GM21528 (cell line): ENCODE measurements around the gene KAT7.
"Not testable (repeated sequence)": the region's sequence is repeated elsewhere in the genome, so short reads cannot be mapped to it uniquely, and the experiment has no call there.

Source experiments
- ATAC-seq: cut with Tn5 transposase; IDR thresholded peaks from one replicate; pipeline ENCODE4 v1.9.1; 2021; ENCODE audit warnings: mild to moderate bottlenecking, moderate library complexity; ENCODE audit not compliant: unreplicated experiment, low FRiP score

KAT7 gene

GRCh38 chr17:49788478-49789242 lies at the start of gene KAT7:
TSS of gene KAT7 (plus strand) at chr17:49788681. CDS start at chr17:49788835, 154 bp downstream.
- peak; percentile 87 for ATAC-seq

- peak; percentile 40 for ATAC-seq
Observed at GRCh38 chr17:49739641-49740271, 48.7 kb upstream of the KAT7 start.

DNA sequence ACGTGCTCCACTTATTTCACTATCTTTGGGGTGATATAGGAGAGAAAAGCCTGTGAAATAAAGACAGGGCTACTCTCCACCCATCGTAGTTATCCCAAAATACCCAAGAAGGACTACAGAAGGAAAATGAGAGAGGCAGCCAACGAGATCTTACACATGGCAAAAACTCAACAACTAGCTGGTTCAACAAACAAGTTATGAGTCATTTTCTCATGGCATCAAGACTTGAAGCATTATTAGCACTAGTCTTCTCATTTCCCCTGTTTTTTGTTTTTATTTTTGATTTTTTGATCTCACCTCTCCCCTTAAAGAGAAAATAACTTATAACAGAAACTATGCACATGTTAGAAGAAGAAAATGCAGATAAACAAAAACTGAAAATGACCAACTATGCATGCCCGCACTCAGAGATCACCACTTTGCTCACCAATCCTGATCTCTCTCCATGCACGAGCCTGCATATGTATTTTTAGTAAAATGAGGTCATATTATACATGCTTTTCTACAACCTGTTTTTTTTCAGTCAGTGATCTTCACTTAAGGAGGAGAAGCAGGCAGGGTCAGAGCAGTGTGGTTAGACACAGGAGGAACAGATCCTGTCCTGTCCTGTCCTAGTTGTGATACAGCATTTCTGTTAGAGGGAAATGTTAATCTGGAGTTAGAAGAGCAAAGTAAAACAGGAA lies 47.3 kb upstream of the KAT7 start:
- ATAC-seq, result no peak

DNA sequence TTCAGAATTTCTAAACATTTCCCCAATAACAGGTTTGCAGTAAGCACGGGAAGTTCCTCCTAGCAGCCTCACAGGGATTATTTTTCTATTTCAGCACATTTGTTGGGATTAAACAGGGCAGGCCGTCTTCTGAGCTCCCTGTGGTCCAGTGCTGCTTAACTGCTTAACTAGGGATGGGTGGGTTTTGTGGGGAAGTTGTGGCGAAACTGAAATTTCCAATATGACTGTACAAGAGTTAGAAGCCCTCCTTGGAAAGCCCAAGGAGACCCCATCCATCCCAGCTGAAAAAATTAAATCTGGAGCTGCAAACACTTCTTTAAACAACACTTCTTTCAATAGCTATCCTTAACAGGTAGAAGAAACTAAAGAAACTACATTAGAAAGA lies 46.8 kb upstream of the KAT7 start:
- ATAC-seq, result no peak

GRCh38 chr17:49742166-49742638 lies 46.3 kb upstream of the KAT7 start:
- no peak for ATAC-seq

- no peak for ATAC-seq
Observed at GRCh38 chr17:49745175-49746139, 43.0 kb upstream of the KAT7 start.

DNA sequence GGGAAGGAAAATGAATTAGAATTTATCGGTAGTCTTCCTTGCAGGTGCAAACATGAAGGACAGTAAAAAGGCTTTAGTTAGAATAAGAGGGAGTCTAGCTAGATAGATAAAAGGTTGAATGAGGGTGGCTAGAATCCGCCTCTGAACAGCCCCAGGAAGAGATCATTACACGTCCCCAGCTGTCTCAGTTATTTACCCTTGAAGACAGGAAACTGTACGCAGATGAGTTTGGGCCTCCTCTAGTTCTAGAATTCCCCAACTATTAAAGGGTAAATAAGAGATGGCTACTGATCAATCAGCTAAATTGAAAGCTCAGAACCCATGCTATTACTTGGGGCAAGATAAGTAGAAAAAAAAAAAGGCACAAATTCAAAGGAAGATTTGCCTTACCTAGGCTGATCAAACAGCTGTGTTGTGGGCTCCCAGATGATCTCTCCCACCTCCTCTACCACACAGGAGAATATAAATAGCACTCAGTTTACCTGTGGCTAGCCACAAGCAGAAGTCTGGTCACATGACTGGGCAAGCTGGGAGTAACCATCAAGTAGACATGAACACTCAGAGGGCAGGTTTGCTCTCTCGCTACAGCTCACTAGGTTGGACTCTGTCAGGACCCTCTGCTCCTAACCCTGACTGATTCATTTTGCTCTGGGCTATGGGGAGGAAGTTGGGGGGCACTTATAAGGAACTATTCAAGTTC lies 41.5 kb upstream of the KAT7 start:
- peak; percentile 51 for ATAC-seq

- no peak for ATAC-seq
Observed at GRCh38 chr17:49747632-49748031, 40.8 kb upstream of the KAT7 start.

GRCh38 chr17:49748223-49748622 lies 40.3 kb upstream of the KAT7 start:
- ATAC-seq, result no peak

DNA sequence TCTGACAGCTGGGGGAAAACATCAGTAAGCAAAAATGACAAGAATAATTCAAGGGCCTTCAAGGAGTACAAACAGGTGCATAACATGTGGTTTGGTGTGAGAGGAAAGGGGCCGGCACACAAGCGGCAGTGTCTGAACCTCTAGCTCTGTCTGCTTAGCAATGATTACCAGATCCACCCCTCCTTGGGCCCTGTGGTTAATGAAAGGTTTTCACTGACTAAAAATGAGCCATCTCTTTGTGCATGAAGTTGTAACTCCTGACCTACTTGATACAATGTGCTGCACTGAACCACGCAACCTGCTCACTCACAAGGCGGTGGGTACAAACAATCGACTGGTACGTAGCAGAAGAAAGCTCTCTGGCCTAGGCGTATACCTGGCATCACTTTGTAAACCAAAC lies 39.7 kb upstream of the KAT7 start:
- ATAC-seq, result peak; percentile 75

GRCh38 chr17:49749730-49750129 lies 38.8 kb upstream of the KAT7 start:
- ATAC-seq, result no peak

DNA sequence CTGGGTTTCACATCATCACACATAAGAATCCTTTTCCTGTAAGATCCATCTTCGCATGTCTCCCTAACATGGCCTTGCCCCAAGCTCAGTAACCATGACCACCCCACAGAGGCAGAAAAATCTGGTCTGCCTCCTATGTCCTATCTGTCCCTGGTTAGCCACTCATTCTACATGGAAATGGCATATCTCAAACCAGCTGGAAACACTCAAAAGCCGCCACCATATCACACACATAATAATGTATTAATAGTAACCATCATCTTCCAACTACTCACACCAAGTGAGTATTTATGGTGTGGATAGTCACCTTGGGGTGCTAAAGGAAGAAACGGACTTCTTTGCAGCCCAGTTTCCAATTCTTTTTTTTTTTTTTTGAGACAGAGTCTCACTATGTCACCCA lies 36.0 kb upstream of the KAT7 start:
- no peak for ATAC-seq

- ATAC-seq, result no peak
Observed at GRCh38 chr17:49753959-49754391, 34.5 kb upstream of the KAT7 start.

- ATAC-seq, result no peak
Observed at GRCh38 chr17:49755663-49756283, 32.7 kb upstream of the KAT7 start.

DNA sequence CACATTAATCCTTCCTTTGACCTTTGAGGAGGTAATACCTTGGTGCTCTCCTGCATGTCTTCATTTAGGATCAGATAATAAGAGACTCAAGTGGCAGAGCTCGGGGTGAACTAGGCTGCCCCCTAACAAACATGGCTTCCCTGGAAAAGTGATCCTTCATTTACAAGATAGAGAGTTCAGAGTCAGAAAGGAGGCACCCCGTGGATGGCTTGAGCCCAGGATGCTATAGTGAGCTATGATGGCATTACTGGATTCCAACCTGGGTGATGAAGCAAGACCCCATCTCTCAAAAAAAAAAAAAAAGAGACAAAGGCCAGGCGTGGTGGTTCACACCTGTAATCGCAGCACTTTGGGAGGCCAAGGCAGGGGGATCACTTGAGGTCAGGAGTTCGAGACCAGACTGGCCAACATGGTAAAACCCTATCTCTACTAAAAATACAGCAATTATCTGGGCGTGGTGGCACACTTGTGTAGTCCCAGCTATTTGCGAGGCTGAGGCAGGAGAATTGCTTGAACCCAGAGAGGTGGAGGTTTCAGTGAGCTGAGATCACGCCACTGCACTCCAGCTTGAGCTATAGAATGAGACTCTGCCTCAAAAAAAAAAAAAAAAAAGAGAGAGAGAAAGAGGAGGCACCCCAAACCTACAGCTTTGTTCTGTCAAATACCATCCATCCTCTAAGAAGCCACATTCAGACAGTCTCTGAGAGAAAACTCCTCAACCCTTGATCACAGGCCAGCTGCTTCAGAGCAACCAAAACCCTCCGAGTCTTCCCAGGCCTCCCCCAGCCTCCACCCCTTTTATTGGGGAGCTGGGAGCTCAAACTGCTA lies 31.9 kb upstream of the KAT7 start:
- ATAC-seq, result no peak

GRCh38 chr17:49757151-49757777 lies 31.2 kb upstream of the KAT7 start:
- no peak for ATAC-seq

GRCh38 chr17:49758464-49759010 lies 29.9 kb upstream of the KAT7 start:
- ATAC-seq, result not testable (repeated sequence)

- no peak for ATAC-seq
Observed at GRCh38 chr17:49759203-49759602, 29.3 kb upstream of the KAT7 start.
